ENCODE results near the gene STX3.
"Not testable (repeated sequence)": the region's sequence is repeated elsewhere in the genome, so short reads cannot be mapped to it uniquely, and the experiment has no call there.

Gene STX3

DNA sequence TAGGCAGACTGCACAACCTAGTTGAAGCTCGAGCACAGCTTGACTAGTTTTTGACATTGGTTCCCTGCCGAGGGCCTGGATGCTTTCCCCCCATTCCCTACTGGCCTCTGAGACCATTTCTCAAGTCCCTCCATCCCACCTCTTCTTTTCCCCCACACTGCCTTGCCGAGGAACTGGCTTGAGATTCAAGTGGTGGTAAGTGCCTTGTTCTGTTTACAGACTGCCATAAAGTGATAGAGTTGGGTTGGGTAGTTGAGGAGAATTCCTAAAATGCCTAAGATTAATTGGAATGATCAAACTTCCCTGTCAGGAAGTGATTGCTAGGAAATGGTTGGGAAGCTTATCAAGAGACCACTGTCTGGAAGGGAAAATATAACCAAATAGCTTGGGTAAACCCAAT lies 39.2 kb downstream of the STX3 start:
- no peak for DNase-seq

DNA sequence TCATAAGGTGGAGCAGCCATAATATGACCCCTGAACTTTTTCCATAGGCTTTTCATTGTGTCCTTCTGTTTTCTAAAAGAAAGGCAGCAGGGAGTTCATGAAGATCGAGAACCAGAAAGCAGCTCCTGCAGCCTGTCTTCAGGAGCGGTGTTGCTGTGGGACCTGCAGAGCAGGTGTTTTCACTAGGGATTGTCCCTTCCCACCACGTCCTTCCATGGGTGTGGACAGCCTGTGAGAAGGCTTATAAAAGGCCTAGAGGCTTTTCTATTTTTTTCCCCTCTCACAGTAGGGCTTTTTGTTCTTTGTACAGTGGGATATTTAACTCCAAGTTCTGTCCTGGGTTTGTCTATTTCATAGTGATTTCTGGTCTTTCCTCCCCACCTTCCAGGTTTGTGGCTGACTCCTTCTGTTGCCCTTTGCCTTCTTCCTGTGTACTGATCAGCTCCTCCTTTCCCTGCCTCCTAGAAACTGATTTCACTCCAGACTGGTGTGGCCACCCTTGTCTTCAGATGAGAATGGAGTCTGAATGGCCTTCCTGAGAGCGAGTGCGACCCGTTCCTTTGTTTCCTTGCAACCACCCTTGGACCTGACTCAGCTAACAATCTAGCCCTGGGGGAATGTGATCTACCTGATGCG lies 45.3 kb downstream of the STX3 start:
- no peak for DNase-seq

DNA sequence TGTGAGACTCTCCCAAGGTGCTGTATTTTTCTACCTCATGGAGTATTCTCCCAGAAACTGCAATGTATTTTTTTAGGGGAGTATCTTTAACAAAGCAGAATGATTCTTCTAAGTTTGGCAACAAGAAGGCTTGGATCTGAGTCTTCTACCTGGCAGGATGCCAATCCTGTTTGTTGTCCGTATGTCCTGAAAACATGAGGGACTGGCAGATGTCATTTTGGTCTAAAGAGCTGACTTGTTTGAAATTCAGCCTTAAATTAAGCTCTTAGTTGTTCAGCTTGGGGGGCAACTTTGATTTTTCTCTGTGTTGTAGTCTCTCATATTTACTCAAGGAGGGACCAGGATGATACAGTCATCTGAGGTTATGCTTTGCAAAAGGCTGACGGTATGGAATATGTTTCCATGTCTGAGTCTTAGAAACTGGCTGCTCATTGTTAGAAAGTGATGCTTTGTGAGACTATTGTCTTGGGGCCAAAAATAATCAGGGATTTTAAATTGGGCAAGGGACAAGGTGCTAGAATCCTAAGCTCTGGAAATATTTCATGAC lies 46.1 kb downstream of the STX3 start:
- DNase-seq, result no peak

DNA sequence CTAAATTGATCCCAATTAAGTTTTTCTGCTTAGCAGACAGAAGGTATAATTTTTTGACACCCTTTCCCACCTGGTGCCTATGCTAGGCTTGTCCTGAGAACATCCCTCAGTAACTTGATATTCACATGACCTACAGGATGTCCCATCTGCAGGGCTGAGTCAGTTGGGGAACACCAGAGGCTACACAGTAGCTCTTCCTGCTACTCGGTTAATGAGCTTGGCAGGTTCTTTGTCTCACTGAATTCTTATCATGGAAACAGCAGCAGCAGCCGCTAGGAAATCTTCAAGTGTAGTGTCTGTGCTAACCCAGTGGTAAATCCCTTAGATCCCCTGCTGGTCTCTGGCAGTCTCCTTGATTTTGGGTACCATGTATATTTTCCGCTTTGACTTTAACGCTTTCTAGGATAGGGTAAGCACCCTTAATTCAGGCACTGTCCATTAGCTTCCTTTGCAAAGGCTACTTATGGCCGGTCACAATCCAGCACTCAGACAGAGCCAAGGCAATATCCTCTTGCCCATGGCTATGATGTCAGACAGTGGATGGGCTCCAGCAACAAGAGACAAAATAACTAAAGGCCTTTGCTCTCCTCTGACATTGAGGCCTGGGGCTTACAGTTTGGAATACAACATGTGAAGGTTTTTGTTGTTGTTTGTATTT lies 46.9 kb downstream of the STX3 start:
- DNase-seq, result peak; percentile 43

DNA sequence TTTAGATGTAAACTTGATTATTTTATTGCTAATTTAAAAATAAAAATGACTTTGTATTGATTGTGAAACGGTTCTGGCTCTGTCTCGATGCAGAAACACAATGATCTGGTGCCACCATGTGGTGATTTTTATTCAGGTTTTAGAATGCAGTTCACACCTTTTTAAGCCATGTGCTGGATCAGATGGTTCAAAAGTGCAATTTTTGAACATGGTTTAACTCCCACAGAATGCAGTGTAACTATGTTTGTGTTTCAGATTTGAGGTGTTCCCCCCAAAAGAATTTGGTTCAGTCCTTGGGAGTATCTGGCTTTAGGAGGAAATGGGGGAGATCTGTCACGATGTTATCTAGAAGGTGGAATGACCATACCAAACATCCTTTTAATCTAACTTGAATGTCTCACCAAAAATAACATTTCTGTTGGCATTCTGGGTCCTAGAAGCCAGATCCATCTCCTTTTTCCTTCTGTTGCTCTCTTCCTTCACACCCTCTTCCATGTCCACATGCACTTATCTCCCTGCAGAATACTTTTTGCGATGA lies 47.5 kb downstream of the STX3 start:
- DNase-seq, result no peak

DNA sequence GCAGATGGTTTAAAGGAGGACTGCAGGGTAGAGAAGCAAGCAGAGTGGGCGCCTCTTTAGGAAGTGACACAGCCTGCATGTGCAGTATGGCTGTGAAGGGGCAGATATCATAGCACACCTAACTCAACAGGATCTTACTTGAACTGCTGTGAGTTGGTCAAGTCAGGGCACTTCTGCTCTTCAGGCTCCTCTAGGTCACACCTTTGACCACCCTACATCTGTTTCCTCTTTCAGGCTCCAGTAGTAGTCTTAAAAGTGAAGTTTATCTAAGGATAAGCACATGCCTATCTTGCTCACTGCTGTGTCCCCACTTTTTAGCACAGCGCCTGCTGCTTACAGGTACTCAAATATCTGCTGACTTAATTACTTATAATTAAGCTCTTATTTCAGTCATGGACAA lies 48.9 kb downstream of the STX3 start:
- DNase-seq, result no peak

DNA sequence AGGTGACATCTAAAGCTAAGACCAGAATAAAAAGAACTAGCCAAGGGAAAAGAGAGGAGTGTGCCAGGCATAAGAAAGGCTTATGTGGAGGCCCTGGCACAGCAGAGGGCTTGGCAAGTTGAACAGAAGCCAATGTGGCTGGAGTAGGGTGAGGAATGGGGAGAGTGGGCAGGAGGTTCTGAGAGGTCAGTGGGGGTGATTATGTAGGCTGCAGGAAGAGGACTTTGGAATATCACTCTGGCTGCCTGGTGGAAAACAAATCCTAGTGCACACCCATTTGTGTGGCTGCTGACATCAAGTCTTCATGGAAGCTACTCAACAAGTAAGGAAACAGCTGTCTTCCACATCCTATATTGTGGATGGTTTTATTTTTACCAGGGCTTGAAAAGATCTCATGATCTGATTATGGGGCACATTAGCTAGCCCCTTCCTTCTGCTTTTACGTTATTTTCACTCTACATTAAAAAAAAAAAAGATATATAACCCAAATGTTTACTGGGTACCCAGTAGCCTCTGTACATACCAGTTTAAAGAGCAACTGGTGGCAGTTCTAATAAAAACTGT lies 52.0 kb downstream of the STX3 start:
- DNase-seq, result no peak

DNA sequence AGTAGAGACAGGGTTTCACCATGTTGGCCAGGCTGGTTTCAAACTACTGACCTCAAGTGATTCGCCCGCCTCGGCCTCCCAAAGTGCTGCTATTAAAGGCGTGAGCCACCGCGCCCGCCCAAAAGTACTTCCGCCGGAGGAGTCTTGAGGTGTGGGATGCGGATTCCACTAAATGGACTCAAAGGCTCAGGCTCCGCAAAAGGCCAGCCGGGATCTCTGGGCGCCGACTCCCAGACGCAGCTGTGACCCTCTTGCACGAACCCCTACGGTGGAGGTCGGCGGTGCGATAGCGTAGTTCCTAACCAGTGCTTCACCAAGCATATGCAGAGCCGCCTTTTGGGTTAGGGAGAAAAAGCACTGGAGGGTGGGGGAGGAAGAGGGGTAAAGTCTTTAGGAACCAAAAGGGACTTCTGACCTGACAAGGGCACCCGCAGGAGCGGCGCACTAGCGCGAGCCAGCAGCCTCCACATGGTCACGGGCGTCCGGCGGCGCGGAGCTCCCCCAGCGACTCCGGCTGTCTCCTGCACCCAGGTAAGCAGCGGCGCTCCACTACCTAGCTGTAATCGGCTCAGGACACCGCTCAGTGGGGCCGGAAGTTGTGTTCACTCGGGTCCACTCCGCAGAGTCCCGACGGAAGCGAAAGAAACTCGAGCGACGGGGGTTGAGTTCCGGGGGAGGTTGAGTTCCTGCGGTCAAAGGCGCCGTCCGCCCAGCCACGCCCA lies 55.2 kb downstream of the STX3 start, which contains the start of gene MRPL16:
Gene MRPL16, minus strand, starts transcription at position 590 of the 722 bp plus-strand sequence. Its CDS starts 120 bp downstream, at position 470.
- DNase-seq, result peak; percentile 89

DNA sequence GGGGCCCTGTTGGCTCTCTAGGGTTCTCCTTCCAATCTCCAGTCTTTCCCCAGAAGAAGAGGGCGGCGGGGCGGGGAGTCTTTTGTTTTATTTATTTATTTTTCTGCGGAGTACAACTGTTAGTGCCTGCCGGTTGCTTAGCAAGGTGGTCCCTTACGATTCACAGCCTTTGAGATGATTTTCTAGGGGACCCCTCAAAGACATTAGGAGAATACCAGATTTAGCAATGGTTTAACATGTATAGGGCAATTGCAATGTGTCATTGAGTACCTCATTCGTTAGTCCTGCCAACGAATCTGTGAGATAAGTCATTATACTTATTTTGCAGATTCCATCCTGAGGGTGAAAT lies 55.7 kb downstream of the STX3 start:
- DNase-seq, result no peak

DNA sequence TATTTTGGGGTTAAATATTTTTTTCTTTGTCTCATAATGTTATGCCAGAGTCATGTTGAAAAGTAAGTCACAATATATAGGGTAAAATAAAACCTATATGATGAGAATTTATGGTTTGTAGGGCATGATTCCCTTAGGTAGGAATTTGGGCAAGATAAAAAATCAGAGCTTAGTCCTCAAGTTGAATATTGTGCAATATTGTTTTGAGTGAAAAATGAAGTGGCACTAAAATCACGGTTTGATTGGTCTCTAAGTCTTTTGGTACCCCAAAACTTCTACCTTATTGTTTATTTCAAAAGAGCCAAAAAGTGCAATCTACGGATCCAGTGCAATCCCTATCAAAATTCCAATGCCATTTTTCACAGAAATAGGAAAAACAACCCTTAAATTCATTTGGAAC lies 57.0 kb downstream of the STX3 start:
- DNase-seq, result no peak

DNA sequence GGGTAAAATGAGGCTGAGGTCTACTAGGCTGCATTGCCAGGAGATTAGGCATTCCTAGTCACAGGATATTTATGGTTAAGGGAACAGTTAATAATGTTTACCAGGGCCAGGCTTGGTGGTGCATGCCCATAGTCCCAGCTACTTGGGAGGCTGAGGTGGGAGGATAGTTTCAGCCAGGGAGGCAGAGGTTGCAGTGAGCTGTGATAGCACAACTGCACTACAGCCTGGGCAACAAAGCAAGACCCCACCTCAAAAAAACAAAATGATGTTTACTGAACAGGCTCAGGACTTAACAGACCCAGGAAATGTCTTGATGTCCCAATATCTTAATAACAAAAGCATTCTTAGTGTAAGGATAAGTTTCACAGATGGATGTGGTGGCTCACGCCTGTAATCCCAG lies 58.2 kb downstream of the STX3 start:
- no peak for DNase-seq

DNA sequence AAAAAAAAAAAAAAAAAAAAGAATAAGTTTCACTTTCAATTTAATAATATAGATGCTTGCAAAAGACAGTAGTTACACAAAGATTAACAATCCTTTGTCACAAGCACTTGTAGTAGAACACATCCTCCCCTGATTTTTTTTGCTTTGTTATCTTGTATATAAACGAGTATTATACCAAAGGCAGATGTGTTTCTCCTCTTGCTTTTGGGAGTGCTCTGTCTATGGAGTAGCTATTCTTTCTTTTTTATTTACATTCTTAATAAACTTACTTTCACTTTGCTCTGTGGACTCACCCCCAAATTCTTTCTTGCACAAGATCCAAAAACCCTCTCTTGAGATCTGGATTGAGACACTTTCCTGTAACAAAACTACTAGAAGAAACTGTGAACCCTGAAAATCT lies 58.8 kb downstream of the STX3 start:
- DNase-seq, result no peak

DNA sequence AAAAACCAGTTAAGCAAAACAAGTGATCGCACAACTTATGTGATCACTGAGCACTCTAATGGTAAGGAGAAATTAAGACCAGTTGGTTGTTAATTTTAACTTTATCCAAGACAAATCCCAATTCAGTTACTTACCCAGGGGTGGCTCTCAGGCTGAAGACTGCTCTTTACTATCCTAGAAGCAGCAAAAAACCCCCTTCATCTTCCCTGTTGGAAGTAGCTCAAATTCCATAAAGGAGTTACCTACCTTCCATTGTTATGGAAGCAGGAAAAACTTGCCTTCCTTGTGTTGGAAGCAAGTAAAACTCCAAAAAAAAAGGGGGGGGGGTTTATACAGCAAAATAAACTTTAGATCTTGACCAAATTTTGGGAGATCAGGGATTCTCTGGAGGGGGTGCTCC lies 60.6 kb downstream of the STX3 start:
- no peak for DNase-seq

DNA sequence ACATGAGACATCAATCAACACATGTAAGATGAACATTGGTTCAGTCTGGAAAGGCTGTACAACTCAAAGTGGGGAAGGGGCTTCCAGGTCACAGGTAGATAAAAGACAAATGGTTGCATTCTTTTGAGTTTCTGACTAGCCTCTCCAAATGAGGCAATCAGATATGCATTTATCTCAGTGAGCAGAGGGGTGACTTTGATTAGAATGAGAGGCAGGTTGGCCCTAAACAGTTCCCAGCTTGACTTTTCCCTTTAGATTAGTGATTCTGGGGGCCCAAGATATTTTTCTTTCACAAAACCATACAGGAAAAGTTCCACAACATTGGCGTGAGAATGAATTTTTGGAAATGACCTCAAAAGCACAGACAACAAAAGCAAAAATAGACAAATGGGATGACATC lies 61.3 kb downstream of the STX3 start:
- not testable (repeated sequence) for DNase-seq

DNA sequence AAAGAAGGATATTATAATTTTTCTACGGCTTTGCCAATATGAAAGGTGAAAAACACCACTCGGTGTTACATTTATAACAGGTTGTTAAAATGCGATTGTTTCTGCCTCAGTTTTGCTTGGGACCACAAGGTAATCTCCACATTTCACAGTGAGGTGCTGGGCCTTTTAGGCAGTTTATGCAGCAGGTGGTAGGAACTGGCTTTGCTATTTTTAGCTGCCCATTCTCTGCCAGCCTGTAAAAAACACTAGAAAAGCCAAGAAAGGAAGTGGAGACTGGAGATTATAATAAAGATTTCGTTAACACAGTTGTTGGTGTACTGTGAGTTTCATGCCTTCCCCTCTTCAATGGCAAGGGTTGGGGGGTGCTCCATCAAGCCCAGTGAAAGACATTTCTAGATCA lies 63.4 kb downstream of the STX3 start:
- no peak for DNase-seq

DNA sequence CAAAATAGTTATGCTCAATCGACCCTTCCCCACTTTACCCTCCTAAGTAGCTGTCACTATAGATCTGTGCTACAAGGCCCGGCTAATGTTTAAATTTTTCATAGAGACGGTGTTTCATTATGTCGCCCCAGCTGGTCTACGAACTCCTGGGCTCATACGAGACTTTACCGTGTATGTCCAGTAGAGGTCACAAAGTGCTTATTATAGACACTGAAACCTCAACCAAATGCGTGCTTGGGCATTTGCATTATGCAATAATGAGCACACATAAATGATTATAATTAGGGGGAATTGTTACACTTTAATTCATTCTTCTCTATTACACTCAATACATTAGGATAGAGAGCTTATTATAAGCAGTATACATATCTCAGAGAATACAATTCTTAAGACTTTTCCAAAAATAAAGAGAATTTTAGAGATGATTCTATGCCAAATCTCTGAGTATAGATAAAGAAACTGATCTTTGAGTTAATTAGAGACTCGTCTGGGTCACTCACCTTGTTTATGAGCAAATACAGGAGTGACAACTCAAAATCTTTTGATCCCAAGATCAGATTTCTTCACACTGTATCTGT lies 67.9 kb downstream of the STX3 start:
- DNase-seq, result no peak

DNA sequence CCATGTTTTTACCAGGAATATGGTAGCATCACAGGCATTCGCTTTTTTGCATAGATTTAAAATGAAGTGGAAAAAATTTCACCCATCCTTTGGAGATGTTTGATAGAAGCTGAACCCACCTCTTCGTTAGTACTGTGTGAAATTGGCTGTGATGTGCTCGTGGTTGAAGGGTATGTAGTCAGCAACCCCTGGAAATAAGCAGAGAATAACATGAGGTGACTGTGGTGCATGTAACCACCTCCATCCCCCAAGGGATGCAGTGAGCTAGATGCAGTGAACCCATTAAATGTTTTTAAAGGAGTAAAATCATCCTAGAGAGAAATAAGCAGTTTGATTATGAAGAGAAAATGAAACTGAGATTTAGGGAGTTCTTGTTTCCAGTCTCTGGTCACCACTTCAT lies 74.2 kb downstream of the STX3 start:
- no peak for DNase-seq

DNA sequence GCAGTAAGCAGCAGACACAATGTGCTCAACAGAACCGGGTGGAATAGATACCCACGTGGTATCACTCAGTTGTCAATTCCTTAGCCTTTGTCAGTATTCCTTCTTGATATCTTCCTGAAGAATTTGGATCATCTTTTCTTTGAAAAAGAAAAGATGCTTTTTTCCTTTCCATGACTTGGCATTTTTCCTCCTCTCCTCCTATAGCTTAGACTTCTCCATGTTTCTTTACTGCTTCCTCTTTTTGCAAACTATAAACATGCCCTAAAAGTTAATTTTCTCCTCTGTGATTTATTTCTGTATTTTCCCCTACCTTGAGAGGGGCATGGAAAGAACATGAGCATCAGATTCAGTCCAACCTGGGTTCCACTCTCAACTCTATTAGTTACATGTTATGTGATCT lies 78.4 kb downstream of the STX3 start:
- DNase-seq, result no peak

DNA sequence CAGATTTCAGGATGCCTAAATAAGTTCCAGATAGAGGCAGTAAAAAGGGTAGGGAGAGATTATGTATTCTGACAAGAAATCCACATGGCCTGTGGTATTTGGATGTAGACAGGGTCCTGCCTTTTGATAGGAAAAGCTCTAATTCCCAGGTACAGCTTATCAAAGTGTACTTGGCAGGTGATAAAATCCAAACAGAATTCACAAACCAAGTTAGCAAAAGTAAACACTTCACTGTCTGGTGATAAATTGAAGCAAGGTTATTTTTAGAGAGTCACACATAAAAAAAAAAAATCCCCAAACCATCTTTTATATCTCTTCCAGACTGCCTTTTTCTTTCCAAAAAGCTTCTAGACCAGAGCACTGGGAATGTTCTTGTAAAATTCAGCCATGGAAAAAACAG lies 84.4 kb downstream of the STX3 start:
- DNase-seq, result no peak

DNA sequence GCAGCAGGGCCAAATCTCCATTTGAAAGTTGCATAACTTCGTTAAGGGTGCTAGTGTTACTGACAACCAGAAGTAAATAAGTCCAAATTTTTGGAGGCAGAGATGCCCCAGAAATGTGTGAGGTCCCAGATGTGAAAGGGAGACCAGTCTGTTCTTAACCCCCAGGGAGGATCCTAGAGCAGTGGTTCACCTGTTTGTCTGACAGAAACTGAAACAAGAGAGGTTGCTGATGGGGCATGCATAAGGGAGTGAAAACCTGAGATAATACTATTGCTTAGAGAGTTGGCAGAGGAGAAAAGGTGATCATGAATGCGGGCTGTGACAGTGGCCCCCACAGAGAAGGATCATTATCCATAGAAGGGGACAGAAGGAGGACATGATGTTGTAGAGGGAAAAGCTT lies 86.3 kb downstream of the STX3 start:
- no peak for DNase-seq

DNA sequence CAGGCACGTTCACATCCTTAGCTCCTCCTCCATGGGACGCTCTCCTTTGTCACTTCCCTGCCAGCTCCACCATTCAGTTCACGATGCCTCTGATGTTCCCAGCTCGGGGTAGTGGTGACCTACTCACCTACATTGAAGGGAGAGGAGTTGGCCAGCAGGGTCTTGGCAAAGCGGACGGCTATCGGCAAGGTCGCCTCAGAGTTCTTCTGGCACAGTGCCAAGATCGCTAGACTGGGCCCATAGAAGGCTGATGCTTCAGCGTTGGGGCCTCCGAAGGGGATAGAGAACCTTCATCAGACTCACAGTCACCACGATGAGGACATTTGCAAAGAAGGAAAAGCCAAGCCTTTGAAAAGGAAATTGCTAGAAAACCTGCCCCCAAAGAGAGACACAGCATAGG lies 87.1 kb downstream of the STX3 start:
- DNase-seq, result no peak

DNA sequence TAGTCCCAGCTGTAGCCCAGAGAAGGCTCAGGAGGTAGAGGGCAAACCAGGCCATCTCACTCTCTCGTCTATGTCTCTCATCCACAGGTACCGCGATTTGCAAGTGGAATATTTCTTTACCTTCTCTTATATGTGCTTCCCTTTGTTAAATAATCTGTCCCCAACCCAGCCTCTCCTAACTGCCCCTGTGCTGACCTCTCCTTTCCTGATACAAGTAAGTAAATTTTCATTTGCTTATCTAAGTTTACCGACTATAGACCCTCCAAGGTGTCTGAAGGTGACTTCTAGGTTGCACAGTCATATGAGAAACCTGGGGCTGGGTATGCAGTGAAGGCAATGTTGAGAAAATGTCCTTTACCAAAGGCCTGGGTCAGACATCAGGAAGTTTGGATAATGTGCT lies 90.2 kb downstream of the STX3 start, which contains the start of gene CBLIF:
Gene CBLIF, minus strand, starts transcription at position 101 of the 400 bp plus-strand sequence. Its CDS starts 46 bp downstream, at position 55.
- DNase-seq, result no peak

DNA sequence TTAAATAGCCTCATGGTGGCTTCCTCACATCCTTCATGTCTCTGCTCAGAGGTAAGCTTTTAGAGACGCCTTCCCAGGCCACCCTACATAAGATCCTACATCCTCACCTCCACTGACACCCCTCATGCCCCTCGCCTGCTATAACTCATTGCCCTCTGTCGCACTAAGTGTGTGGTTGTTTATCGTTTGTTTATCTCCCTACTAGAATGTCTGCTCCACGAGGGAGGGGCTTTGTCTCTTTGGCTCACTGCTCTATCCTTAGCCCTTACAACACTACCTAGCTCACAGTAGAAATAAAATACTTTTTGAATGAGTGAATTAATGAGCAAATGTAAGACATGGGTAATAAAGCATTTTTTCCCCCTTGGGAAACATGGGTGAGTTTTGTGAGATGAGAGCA lies 91.4 kb downstream of the STX3 start:
- DNase-seq, result no peak

Data from right hindlimb (tissue), 1 donor.